Esophagus mucosa (tissue), 1 donor: ENCODE measurements around the gene NRP1. TPM values are rescaled to one million over a fixed set of nuclear protein-coding genes. Genes with fewer than 3 reads are reported as not detected.

ENCODE experiments used
- ATAC-seq: fragments of 200-7000 bp; cut with Tn5 transposase; one replicate; pipeline ENCODE4 v1.9.1; 2020
- total RNA-seq: library from RNA; stranded (reverse); gene quantifications from one replicate; pipeline ENCODE4 v1.2.4, GENCODE V29; 2023
- donor health status: DM: yes; HTN: yes; CAD: no.

Gene NRP1
- total RNA-seq, 1 donor from 2014 or later = 8.8 TPM

DNA sequence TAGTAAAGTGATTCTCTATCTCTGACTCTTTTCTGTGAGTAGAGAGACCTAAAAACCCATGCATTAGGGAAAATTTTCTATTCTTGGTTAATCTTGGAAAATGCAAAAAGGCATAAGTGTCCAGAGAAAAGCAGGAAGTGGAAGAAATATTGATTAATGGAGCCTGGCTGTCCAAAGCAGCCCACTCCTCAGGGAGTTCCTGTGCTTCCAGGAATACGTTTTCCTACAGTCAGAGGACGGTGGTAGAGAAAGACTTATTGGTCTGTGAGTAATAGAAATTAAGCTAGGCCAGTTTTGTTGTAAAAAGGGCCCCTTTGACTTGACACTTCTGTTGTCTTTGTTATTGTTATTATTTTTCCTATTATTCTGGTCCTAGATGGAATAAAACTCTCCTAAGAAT is 157.8 kb downstream of the NRP1 start:
- no peak for ATAC-seq

DNA sequence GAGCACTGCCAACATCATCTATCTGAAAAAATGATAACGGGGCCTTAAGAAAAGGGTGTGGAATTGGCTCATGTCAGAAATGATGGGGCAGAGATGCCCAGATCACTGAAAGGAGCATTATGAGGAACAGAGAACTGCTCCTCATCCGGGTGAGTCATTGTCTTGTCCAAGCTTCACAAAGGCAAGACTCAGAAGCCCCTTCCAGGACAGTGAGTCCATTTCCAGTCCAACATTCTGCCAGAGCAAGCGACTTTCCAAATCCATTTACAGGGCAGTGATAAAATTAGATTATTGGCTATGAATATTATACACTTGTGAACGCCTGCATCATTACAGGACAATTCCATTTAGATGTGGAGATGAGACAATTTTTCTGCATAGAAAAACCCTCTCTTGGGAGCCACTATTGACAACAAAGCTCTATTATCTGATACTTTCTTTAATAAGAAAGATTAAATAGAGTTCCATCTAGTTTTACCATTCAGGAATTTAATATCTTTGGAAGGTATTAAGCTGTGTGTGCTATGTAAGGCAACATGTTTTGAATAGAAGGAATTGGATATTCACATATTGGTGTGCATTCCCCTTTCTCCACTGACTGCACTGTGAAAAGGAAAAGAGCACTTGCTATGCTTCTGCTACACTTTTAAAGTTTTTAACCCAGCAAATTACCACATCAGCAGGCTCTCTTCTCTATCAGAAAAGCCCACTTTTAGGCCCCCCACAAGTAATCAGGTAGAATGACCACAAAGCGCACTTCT is 159.6 kb downstream of the NRP1 start:
- no peak for ATAC-seq

GRCh38 chr10:33165911-33166310 is 168.6 kb downstream of the NRP1 start:
- ATAC-seq = no peak

DNA sequence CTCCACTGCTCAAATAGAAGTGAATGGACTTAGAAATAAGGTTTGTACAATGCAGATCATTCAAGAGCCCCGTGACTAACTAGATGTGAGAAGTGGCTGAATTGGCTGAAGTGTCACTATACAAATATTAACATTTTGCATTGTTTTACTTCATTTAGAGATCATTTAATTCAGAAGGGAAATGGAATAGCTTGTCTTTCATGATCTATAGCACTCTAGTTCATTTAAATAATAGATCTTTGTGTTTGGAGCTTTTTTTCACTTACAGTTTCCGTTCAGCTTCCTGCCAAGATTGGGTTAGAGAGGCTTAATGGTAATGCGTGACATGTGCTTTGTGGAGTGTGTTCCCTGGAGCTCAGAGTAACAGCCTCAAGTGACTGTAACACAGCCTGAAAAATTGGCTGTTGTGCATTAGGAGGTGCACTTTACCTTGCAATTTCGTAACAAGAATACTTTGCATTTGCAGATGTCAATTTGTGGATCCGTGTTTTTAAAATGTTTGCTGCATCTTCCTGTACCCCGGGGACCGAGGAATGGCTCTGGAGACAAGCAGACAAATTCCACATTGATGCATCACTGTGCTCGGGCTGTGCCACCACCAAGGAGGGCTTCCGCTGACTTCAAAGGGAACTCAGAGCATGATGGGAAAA is 170.3 kb downstream of the NRP1 start:
- ATAC-seq = no peak

DNA sequence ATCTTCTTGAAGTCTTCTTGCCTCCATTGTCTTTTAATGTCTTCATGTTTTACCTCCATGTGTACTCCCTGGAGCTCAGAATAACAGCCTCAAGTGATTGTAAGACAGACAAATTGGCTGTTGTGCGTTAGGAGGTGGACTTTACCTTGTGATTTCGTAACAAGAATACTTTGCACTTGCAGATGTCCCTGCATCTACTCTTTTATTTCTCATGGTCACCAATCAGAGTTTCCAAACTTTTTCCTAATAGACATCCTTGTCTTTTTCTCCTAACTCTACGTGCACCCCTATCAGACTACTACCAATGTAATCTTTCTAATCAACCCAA is 172.3 kb downstream of the NRP1 start:
- no peak for ATAC-seq

DNA sequence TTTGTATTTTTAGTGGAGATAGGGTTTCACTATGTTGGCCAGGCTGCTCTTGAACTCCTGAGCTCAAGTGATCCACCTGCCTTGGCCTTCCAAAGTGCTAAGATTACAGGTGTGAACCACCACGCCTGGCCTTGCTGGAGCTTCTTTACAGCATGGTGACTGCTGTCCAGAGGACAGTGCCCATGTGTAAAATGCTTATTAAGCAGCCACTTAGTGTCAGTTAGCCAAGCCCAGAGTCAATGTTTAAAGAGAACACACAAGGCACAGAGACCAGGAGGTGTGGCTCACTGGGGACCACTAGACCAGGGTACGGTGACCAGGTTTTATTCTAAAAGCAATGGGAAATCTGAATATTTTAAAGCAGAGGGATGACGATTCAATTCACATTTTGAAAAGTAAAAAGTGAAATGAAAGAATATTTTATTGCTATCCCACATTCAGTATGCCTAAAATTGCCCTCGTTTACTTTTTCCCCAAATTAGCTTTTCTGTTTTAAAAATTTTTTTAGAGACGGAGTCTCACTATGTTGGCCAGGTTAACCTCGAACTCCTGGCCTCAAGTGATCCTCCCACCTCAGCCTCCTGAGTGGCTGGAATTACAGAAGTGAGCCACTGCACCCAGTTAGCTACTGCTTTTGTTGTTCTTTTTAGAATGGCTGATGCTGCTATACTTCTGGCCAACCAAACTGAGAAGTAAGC is 172.8 kb downstream of the NRP1 start:
- ATAC-seq = no peak

- no peak for ATAC-seq
Measured at GRCh38 chr10:33160151-33160550, 174.3 kb downstream of the NRP1 start.

- ATAC-seq = no peak
Measured at GRCh38 chr10:33157103-33157502, 177.4 kb downstream of the NRP1 start.

DNA sequence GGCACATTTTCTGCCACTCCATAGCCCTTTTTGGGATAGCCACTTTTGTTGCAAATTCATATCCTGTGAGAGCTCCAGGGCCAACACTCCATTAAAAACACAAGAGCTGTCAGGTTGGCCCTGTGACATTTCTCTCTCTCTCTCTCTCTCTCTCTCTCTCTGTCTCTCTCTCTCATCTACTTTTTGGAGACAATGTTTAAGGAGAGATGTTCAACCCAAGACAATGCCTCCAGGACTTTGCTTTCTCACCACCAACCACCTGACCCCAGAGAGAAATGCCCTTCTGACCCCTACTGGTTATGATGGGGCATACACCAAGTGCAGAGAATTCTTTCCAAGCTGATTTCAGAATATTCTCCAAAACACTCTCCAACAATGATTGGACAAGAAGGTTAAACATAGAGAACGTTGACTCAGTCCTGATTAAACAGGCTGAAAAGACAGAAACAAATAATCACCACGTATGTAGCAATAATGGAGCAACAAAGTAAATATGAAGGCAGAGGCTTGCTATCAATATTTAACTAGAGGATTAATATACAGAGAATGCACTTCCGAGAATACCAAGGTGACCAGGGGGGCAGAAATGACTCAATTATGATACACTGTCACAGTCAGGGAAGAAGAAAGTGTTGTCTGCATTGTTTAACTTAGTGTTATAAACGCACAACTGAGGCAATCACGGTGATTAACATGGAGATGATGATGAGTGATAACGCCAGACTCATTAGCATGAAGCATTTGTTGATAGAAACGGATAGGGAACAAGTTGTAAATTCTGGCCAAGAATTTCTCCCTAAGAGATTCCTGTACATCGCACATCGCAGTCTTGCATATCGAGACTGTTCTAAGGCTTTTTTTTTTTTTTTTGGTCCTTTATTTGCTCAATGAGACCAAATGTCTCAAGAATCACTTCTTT is 178.5 kb downstream of the NRP1 start:
- peak; percentile 82 for ATAC-seq

DNA sequence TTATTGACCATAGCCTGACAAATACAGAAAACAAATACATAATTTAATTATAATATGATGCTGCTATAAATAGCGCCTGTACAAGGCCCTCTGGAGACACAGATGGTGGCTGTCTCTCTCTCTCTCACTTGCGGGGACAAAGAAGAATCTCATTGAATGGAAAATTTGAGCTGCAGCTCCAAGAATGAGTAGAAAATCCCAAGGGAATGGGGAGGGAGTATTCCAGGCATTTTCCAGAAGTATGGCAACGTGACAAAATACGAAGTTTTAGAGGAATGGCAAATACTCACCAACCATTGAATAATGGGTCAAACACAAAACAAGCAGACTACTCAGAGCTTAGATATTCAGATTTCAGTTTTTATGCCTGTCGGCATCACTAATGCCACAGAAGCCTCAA is 179.9 kb downstream of the NRP1 start:
- ATAC-seq = no peak

- ATAC-seq = no peak
Measured at GRCh38 chr10:33153968-33154327, 180.5 kb downstream of the NRP1 start.

DNA sequence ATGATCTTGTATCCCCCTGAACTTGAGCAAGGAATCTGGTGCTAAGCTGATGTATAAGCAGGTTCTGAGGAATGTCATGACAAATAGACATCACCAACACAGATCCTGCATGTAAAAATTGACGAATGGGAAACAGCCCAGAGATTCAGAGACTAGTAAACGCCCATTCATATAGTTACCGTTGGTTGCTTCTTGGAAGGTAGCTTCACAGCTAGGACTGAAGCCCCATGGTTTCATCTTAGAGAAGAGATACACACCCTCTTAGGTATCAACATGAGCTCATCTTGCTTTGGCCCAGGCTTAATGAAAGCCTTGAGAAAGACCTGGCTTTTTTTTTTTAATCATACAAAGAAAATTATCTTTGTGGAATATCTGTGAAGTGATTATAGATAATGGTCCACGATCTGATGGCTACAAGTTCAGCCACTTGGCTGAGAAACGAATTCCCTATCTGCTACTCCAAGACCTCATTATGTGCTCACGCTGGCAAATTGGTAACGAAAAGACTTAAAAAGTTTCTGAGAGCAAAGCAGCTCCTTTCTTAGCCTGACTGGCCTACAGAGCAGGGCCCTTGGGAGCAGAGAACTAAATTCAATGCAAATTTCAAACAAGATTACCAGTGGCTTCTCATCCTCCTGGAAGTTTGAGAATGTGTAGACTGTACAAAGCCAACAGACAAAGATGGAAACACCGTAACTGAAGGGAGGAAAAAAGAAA is 181.1 kb downstream of the NRP1 start:
- ATAC-seq = no peak

DNA sequence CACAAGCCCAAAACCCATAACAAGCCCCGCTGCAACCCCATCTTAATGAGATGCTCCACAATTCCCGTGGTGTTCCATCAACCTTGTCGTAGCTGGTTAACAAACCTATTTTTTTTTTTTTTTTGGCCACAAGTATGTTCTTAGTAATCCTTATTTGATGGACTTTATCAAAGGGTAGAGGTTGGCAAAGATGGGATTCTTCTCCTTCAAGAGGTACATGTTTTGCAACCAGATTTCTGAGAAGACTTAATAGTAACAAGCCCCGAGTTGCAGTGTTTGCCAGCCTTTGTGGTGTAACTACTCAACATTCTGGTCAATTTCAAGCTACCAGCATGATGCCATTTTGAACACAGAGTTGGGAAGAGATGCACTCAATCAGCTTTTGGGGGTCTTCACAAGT is 181.7 kb downstream of the NRP1 start:
- ATAC-seq = no peak

DNA sequence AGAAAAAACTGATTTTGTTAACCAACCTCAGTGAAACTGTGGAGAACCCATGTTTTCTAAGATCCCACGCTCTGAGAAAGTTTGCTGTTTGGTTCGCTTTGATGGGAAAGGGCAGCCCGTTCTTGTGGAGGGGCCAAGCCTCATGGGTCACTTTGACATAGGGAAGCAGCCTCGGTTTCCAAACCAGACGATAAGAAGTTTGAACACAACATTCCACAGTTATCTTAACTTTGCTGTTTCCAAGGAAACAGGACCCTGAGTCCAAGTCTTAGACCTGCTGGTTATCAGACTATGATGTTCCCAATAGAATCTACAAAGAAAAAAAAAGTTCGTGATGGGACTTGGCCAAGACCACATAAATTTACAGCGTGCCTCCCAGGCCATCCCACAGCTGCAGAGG is 182.3 kb downstream of the NRP1 start:
- ATAC-seq = no peak

- peak; percentile 8 for ATAC-seq
Measured at GRCh38 chr10:33151344-33151864, 183.1 kb downstream of the NRP1 start.

GRCh38 chr10:33150889-33151288 is 183.6 kb downstream of the NRP1 start:
- no peak for ATAC-seq

GRCh38 chr10:33150146-33150545 is 184.3 kb downstream of the NRP1 start:
- no peak for ATAC-seq

- ATAC-seq = no peak
Measured at GRCh38 chr10:33147013-33147310, 187.5 kb downstream of the NRP1 start.

GRCh38 chr10:33146189-33147012 is 188.1 kb downstream of the NRP1 start:
- ATAC-seq = no peak

DNA sequence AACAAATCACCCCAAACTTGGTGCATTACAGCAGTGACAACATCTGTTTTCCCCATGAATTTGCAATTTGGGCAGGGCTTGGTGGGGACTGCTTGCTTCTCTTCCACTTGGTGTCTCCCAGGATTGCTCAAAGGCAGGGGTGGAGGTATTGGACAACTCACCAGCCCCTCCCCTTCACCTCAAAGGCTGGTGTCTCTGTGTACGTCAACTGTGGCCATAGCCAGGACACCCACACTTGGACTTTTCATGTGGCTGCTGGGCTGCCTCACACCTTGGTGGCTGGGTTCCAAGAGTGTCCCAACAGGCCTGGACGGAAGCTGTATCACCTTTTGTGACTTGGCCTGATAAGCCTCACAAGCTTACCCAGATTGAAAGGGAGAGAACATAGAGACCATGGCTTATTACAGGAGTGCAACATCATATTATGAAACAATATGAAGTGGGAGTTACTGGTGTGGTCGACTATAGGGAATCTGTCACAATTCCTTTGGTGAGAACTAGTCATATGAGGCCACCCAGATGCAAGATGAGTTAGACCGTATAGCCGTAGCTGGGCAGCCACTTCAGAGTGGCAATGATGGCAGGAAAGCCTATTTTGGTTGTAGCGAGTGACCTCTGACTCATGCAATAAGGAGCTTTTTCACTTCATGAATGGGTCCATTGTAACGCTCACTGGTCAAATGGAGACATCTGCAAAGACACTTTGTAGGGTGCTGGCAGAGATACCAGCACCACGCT is 188.8 kb downstream of the NRP1 start:
- no peak for ATAC-seq
